SK-N-SH treated with all-trans-retinoic acid at 6 μM for 48 hours (cell line): ENCODE data around the gene JAKMIP1.

Experiments used
- ESRRG ChIP-seq: fragments of 250-450 bp; sonication (Bioruptor Pico); IDR thresholded peaks from 2 replicates; pipeline ENCODE4 v1.6.1; 2021; ENCODE audit warnings: mild to moderate bottlenecking
- GLIS3 ChIP-seq: fragments of 250-450 bp; sonication (Bioruptor Pico); IDR thresholded peaks from 2 replicates; pipeline ENCODE4 v1.5.0; 2020; ENCODE audit warnings: mild to moderate bottlenecking, moderate library complexity
- RARB ChIP-seq: fragments of 250-450 bp; sonication (Bioruptor Pico); IDR thresholded peaks from 2 replicates; pipeline ENCODE4 v1.8.0; 2021; ENCODE audit warnings: mild to moderate bottlenecking, moderate library complexity
- TF ChIP-seq, protein P1 (sequence below): fragments of 250-450 bp; sonication (Bioruptor Pico); IDR thresholded peaks from 2 replicates; pipeline ENCODE4 v1.8.0; 2020; ENCODE audit warnings: mild to moderate bottlenecking, moderate library complexity, borderline replicate concordance

- TF ChIP-seq, protein P1, sequence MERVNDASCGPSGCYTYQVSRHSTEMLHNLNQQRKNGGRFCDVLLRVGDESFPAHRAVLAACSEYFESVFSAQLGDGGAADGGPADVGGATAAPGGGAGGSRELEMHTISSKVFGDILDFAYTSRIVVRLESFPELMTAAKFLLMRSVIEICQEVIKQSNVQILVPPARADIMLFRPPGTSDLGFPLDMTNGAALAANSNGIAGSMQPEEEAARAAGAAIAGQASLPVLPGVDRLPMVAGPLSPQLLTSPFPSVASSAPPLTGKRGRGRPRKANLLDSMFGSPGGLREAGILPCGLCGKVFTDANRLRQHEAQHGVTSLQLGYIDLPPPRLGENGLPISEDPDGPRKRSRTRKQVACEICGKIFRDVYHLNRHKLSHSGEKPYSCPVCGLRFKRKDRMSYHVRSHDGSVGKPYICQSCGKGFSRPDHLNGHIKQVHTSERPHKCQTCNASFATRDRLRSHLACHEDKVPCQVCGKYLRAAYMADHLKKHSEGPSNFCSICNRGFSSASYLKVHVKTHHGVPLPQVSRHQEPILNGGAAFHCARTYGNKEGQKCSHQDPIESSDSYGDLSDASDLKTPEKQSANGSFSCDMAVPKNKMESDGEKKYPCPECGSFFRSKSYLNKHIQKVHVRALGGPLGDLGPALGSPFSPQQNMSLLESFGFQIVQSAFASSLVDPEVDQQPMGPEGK, result no peak
- no peak for TF ChIP-seq GLIS3
- TF ChIP-seq ESRRG, result no peak
- TF ChIP-seq RARB, result no peak
These were observed 16.2 kb downstream of the JAKMIP1 start for GRCh38 chr4:6184169-6184568.
